ENCODE measurements around the gene POR. TPM values are rescaled to one million over a fixed set of nuclear protein-coding genes. Genes with fewer than 3 reads are reported as not detected.
"Not testable (repeated sequence)": the region's sequence is repeated elsewhere in the genome, so short reads cannot be mapped to it uniquely, and the experiment has no call there.

POR gene
- total and polyA plus RNA-seq, 2 experiments from 2014 or later, result 87.9 to 97.9 TPM

DNA sequence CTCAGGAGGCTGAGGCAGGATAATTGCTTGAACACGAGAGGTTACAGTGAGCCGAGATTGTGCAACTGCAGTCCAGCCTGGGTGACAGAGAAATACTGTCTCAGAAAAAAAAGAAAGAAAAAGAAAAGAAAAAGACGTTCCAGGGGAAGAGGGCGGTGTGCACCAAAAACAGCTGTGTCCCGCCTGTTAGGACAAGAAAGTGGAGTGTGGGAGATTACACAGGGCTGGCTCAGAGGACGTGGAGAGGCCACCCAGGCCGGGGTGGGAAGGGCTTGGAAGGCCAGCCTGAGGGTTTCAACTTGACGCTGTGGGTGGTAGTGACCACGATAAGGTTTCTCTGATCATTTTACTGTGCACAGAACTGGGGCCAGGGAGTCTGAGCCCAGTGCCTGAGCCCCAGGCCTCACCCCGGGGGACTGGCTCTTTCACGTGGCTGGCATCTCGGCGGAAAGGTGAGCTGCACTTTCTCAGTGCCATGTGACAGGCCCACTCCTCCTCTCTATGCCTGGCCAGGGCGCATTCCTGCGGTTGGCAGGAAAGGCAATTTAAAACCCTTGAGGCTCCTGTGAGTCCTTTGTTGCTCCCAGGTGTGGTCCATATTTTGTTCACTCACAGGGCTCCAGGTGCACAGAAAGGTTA, 22.2 kb upstream of the POR start:
- H3K9me3 ChIP-seq (ENCODE audit: low read depth), result no peaks in the 10 kb centered on the region
- H3K4me1 ChIP-seq (ENCODE audit: low read depth), result no peaks in the 10 kb centered on the region
- H3K27ac ChIP-seq, result no peak overlapping the region
- H3K4me3 ChIP-seq, result no peak overlapping the region
- TF ChIP-seq, protein P1, sequence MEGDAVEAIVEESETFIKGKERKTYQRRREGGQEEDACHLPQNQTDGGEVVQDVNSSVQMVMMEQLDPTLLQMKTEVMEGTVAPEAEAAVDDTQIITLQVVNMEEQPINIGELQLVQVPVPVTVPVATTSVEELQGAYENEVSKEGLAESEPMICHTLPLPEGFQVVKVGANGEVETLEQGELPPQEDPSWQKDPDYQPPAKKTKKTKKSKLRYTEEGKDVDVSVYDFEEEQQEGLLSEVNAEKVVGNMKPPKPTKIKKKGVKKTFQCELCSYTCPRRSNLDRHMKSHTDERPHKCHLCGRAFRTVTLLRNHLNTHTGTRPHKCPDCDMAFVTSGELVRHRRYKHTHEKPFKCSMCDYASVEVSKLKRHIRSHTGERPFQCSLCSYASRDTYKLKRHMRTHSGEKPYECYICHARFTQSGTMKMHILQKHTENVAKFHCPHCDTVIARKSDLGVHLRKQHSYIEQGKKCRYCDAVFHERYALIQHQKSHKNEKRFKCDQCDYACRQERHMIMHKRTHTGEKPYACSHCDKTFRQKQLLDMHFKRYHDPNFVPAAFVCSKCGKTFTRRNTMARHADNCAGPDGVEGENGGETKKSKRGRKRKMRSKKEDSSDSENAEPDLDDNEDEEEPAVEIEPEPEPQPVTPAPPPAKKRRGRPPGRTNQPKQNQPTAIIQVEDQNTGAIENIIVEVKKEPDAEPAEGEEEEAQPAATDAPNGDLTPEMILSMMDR (IDR thresholded peaks at IDR 0.05; ENCODE audit: low read depth, low read length), result peak; percentile 3
- peaks cover 5% of the 10 kb centered on the region for H3K36me3 ChIP-seq
- peak in 1 of 2 donors; percentile 85 for DNase-seq (ENCODE audit: low read depth in 1 of 2, low spot score in 1 of 2)
- H3K27me3 ChIP-seq, result no peaks in the 10 kb centered on the region

DNA sequence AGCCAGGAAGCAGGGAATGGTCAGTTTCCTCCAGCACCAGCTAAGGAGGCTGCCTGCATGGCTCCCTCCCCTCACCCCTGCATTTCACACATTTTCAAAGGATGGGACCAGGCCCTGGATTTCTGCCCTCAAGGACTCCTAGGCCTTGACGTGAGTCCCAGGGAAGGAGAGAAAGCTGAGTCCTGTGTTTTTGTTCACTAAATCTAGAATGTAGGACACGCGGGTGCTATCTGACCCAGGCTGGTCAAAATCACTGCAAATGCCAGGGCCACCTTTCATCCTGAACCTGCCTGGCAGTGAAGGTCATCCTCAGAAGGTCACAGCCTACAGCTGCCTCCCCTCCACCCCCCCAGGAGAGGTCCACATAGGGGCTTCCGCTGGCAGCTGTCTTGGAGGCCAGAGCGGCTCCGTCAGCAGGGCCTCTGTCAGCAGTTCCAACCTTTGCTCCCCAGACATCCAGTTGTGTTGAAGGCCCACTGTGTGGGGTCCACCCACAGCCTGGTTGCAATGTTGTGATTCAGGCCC, 18.1 kb upstream of the POR start:
- peak overlapping the region; percentile 63 for H3K27ac ChIP-seq
- H3K4me1 ChIP-seq (ENCODE audit: low read depth), result peaks cover 5% of the 10 kb centered on the region
- H3K9me3 ChIP-seq (ENCODE audit: low read depth), result no peaks in the 10 kb centered on the region
- no peak for DNase-seq (ENCODE audit: low read depth in 1 of 2, low spot score in 1 of 2)
- H3K36me3 ChIP-seq, result no peaks in the 10 kb centered on the region
- no peaks in the 10 kb centered on the region for H3K27me3 ChIP-seq
- H3K4me3 ChIP-seq, result no peak overlapping the region
- TF ChIP-seq, protein P1 (IDR thresholded peaks at IDR 0.05; ENCODE audit: low read depth, low read length), result no peak

DNA sequence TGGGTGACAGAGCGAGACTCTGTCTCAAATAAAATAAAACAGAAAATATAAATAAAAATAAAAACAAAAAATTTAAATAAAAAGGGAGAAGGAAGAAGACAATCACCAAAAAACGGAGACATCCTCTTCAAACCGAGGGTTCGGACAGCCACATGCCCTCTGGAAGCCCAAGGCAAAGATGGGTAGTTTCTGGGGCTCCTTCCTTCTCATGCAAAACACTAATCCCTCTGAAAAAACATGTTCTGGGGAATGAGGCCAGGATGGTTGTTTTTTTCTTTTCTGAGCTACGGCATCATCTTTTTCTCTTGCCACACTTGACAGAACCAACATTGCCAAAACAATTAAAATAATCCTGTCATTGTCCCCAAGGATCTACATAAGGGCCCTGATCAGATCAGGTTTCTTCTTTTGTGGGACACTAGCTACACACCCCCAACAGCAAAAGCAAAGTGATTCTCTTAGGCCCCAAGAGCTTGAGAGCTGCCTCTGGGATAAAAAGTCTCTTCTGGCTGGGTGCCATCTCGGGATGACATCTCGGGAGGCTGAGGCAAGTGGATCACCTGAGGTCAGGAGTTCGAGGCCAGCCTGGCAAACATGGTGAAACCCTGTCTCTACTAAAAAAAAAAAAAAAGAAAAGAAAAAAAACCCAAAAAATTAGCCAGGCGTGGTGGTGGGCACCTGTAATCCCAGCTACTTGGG, 14.2 kb upstream of the POR start:
- H3K27ac ChIP-seq, result no peak overlapping the region
- H3K4me3 ChIP-seq, result no peak overlapping the region
- H3K36me3 ChIP-seq, result no peaks in the 10 kb centered on the region
- no peaks in the 10 kb centered on the region for H3K9me3 ChIP-seq (ENCODE audit: low read depth)
- H3K27me3 ChIP-seq, result no peaks in the 10 kb centered on the region
- DNase-seq (ENCODE audit: low read depth in 1 of 2, low spot score in 1 of 2), result no peak
- H3K4me1 ChIP-seq (ENCODE audit: low read depth), result peaks cover 5% of the 10 kb centered on the region
- TF ChIP-seq, protein P1 (IDR thresholded peaks at IDR 0.05; ENCODE audit: low read depth, low read length), result no peak

DNA sequence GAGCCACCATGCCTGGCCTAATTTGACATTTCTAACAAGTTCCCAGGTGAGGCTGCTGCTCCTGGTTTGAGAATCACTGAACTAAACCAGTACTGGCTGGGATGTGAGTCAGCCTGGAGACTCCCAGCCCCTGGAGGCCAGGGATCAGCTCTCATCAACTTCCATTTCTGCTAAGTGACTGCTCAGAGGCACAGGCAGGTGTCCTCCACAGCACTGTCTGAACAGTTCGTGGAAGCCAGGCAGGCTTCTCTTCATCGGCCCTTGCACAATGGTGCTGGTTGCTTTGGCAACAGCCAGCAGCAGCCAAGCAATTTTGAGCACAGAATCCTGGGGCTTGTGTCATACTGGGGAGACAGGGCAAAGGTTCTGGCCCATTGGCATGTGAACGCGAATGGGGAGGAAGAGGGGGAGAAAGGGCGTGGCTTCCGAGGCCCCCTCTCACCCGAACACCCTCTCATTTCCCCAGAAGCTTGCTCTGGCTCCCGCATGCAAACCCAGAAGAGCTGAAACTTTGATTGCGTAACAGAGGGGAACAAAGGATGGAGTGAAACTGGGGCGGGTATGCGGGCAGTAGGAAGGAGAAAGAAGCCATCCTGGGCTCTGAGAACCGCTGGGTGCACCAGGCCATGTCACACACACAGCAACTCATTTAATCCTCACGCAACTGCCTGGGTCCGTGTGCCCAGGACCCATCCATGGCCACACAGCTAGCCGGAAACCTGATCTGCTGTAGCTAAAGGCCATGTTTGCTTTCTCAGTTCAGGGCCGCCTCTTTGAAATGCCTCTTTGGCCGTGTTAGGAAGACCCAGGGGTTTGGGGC, 9.0 kb upstream of the POR start:
- Histone ChIP-seq H3K27ac (no peak overlapping the region), H3K36me3 (no peaks in the 10 kb centered on the region), H3K4me1 (ENCODE audit: low read depth) (no peaks in the 10 kb centered on the region), H3K4me3 (no peak overlapping the region), H3K9me3 (ENCODE audit: low read depth) (no peaks in the 10 kb centered on the region), H3K27me3 (no peaks in the 10 kb centered on the region)
- TF ChIP-seq, protein P1 (IDR thresholded peaks at IDR 0.05; ENCODE audit: low read depth, low read length), result no peak
- DNase-seq (ENCODE audit: low read depth in 1 of 2, low spot score in 1 of 2), result peak in 1 of 2 donors; percentile 84

DNA sequence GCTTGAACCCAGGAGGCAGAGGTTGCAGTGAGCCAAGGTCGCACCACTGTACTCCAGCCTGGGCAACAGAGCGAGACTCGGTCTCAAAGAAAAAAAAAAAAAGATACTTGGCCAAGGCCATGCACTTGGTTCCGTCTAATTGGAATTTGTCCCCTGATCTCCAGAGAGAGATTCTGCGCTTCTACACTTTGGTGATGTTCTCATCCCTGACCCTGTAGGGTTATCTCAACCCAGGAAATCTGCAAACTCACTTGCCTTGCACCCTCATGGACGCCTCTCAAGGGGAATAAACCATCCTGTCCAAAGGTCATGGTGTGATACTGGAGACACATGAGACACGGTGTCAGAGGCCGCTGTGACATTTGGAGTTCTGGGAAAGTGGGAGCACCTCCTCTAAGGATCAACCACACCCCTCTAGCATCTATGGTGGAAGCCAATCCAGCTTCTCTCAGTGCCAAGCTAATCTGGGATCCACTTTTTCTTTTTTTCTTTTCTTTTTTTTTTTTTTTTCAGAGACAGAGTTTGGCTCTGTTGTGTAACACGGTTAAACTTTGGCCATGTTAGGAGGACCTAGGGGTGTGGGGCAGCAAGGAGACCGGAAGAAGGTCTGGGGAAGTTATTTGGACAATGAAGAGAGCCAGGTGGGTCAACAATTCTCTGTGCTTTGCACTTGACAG, 7.8 kb upstream of the POR start:
- no peaks in the 10 kb centered on the region for H3K27me3 ChIP-seq
- H3K4me1 ChIP-seq (ENCODE audit: low read depth), result no peaks in the 10 kb centered on the region
- TF ChIP-seq, protein P1 (IDR thresholded peaks at IDR 0.05; ENCODE audit: low read depth, low read length), result no peak
- H3K4me3 ChIP-seq, result no peak overlapping the region
- no peaks in the 10 kb centered on the region for H3K36me3 ChIP-seq
- no peaks in the 10 kb centered on the region for H3K9me3 ChIP-seq (ENCODE audit: low read depth)
- peak in 1 of 2 donors; percentile 26 for DNase-seq (ENCODE audit: low read depth in 1 of 2, low spot score in 1 of 2)
- no peak overlapping the region for H3K27ac ChIP-seq

DNA sequence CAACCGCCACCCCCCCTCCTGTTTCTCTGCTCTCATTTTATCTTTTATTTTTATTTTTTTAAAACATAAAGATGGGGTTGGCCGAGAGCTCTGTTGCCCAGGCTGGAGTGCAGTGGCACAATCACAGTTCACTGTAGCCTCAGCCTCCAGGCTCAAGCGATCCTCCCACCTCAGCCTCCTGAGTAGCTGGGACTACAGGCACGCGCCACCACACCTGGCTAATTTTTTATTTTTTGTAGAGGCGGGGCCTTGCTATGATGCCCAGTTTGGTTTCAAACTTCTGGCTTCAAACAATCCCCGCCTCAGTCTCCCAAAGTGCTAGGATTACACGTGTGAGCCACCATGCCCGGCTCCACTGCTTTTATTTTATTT, 7.3 kb upstream of the POR start:
- not testable (repeated sequence) for H3K36me3 ChIP-seq; H3K4me3 ChIP-seq; H3K27ac ChIP-seq; DNase-seq (ENCODE audit: low read depth in 1 of 2, low spot score in 1 of 2); H3K4me1 ChIP-seq (ENCODE audit: low read depth); H3K27me3 ChIP-seq; H3K9me3 ChIP-seq (ENCODE audit: low read depth)
